GM23338 (cell line): Measurements from ENCODE around the gene SLC35F1. TPM values are rescaled to one million over a fixed set of nuclear protein-coding genes. Genes with fewer than 3 reads are reported as not detected.

ENCODE experiments used
- ATAC-seq: fragments of 200-7000 bp; cut with Tn5 transposase; 3 replicates; pipeline ENCODE4 v1.9.1; 2020
- DNase-seq: peaks from one replicate; pipeline ENCODE4 v3.0.0-alpha.2; 2015; ENCODE audit warnings: low spot score
- H2AFZ ChIP-seq: fragments of 200-600 bp; sonication (generic); 2 replicates; pipeline ENCODE4 v1.8.0; 2016; ENCODE audit warnings: antibody characterized with exemption, mild to moderate bottlenecking, moderate library complexity
- H3F3A ChIP-seq: fragments of 200-600 bp; sonication (generic); replicated peaks from 2 replicates; pipeline ENCODE4 v1.8.0; 2017; ENCODE audit warnings: antibody characterized with exemption, mixed run types, low read depth
- H3K27ac ChIP-seq: fragments of 200-600 bp; sonication (generic); 2 replicates; pipeline ENCODE4 v1.6.1; 2016; ENCODE audit warnings: low read depth
- H3K27me3 ChIP-seq: fragments of 200-600 bp; sonication (generic); 2 replicates; pipeline ENCODE4 v1.8.0; 2016; ENCODE audit warnings: mild to moderate bottlenecking, mixed run types, moderate library complexity; ENCODE audit not compliant: insufficient read depth
- H3K36me3 ChIP-seq: fragments of 200-600 bp; sonication (generic); 2 replicates; pipeline ENCODE4 v1.8.0; 2016; ENCODE audit warnings: mild to moderate bottlenecking; ENCODE audit not compliant: insufficient read depth
- H3K4me1 ChIP-seq: fragments of 200-600 bp; sonication (generic); 2 replicates; pipeline ENCODE4 v1.8.0; 2016; ENCODE audit warnings: mild to moderate bottlenecking, moderate library complexity; ENCODE audit not compliant: insufficient read depth
- H3K4me2 ChIP-seq: fragments of 200-600 bp; sonication (generic); 2 replicates; pipeline ENCODE4 v1.7.1; 2017; ENCODE audit warnings: mixed run types
- H3K4me3 ChIP-seq: fragments of 200-600 bp; sonication (generic); 2 replicates; pipeline ENCODE4 v1.6.1; 2016; ENCODE audit warnings: mixed run types
- H3K79me2 ChIP-seq: fragments of 200-600 bp; sonication (generic); replicated peaks from 2 replicates; pipeline ENCODE4 v1.8.0; 2017; ENCODE audit warnings: mild to moderate bottlenecking; ENCODE audit not compliant: insufficient read depth
- H3K9me2 ChIP-seq: fragments of 200-600 bp; sonication (generic); 2 replicates; pipeline ENCODE4 v1.8.0; 2017; ENCODE audit not compliant: insufficient read depth
- H4K20me1 ChIP-seq: fragments of 200-600 bp; sonication (generic); replicated peaks from 2 replicates; pipeline ENCODE4 v1.8.0; 2017; ENCODE audit warnings: mild to moderate bottlenecking; ENCODE audit not compliant: insufficient read depth
- H3K27ac Mint-ChIP-seq: 2 replicates; pipeline ENCODE4 v1.8.0; 2020; ENCODE audit warnings: inconsistent platforms, mild to moderate bottlenecking, moderate library complexity, mixed read lengths
- H3K27me3 Mint-ChIP-seq: 3 replicates; pipeline ENCODE4 v1.8.0; 2022; ENCODE audit warnings: low read depth, mild to moderate bottlenecking, moderate library complexity, mixed read lengths, inconsistent platforms; ENCODE audit not compliant: insufficient read depth, poor library complexity
- H3K36me3 Mint-ChIP-seq: 3 replicates; pipeline ENCODE4 v1.8.0; 2021; ENCODE audit warnings: low read depth, mild to moderate bottlenecking, inconsistent platforms, moderate library complexity, mixed read lengths
- H3K4me1 Mint-ChIP-seq: 3 replicates; pipeline ENCODE4 v1.8.0; 2020; ENCODE audit warnings: mild to moderate bottlenecking, inconsistent platforms, mixed read lengths
- H3K4me3 Mint-ChIP-seq: 3 replicates; pipeline ENCODE4 v1.8.0; 2021; ENCODE audit warnings: moderate library complexity, mild to moderate bottlenecking, inconsistent platforms, mixed read lengths
- H3K9me3 Mint-ChIP-seq: 3 replicates; pipeline ENCODE4 v1.8.0; 2020; ENCODE audit warnings: moderate library complexity, mild to moderate bottlenecking, inconsistent platforms, mixed read lengths
- CREB1 ChIP-seq: fragments of 250-450 bp; sonication (Bioruptor Pico); IDR thresholded peaks from 2 replicates; pipeline ENCODE4 v1.5.0; 2020; ENCODE audit warnings: low read depth, mild to moderate bottlenecking, moderate library complexity
- CTCF ChIP-seq, 2 experiments: fragments of 200-600 bp in 1 of 2; sonication (generic) in 1 of 2; conservative IDR thresholded peaks; 2 replicates each; pipeline versions ENCODE4 v1.5.1 to v1.6.1; 2016 to 2017; ENCODE audit warnings: antibody characterized with exemption in 2 of 2, low read depth in 2 of 2, mild to moderate bottlenecking in 2 of 2, moderate library complexity in 1 of 2
- ETS1 ChIP-seq: IDR thresholded peaks from 2 replicates; pipeline ENCODE4 v1.6.1; 2016; ENCODE audit warnings: antibody characterized with exemption
- EZH2 ChIP-seq: fragments of 200-600 bp; sonication (generic); IDR thresholded peaks from one replicate; pipeline ENCODE4 v1.8.0; 2017; ENCODE audit warnings: antibody characterized with exemption, mild to moderate bottlenecking, low read depth; ENCODE audit not compliant: unreplicated experiment
- JUNB ChIP-seq: IDR thresholded peaks from one replicate; pipeline ENCODE4 v1.6.1; 2016; ENCODE audit warnings: antibody characterized with exemption; ENCODE audit not compliant: unreplicated experiment
- POLR2AphosphoS5 ChIP-seq: IDR thresholded peaks from 2 replicates; pipeline ENCODE4 v1.6.1; 2016; ENCODE audit warnings: antibody characterized with exemption, low read depth
- REST ChIP-seq: IDR thresholded peaks from one replicate; pipeline ENCODE4 v1.6.1; 2018; ENCODE audit warnings: antibody characterized with exemption; ENCODE audit not compliant: unreplicated experiment
- STAT1 ChIP-seq: IDR thresholded peaks from one replicate; pipeline ENCODE4 v1.6.1; 2016; ENCODE audit warnings: antibody characterized with exemption; ENCODE audit not compliant: unreplicated experiment
- ZNF331 ChIP-seq: fragments of 250-450 bp; sonication (Bioruptor Pico); IDR thresholded peaks from 2 replicates; pipeline ENCODE4 v1.5.0; 2020; ENCODE audit warnings: low read depth, mild to moderate bottlenecking, moderate library complexity
- ZNF462 ChIP-seq: fragments of 250-450 bp; sonication (Bioruptor Pico); IDR thresholded peaks from 2 replicates; pipeline ENCODE4 v1.5.0; 2020; ENCODE audit warnings: mild to moderate bottlenecking, moderate library complexity
- polyA plus RNA-seq: library from polyadenylated mRNA; unstranded; fragments of >200 nt; fragmentation: Nextera tagmentation; extraction: Ambion mirVana; gene quantifications from 2 replicates; pipeline ENCODE4 v1.2.1, GENCODE V29; 2016
- total RNA-seq: library from RNA; depleted of rRNA; stranded (reverse); fragments of >200 nt; shearing (Covaris generic); gene quantifications from 2 replicates; pipeline ENCODE4 v1.2.3, GENCODE V29; 2014

Gene SLC35F1
- total and polyA plus RNA-seq, 2 experiments from 2014 or later, result 3.0 to 10.3 TPM

GRCh38 chr6:117986396-117986795 is 79.3 kb downstream of the SLC35F1 start:
- Mint-ChIP-seq H3K4me1 (peaks cover 10% of the 10 kb centered on the region; the same call in 2 of the 3 replicates), H3K27ac (no peak overlapping the region), H3K9me3 (no peaks in the 10 kb centered on the region), H3K27me3 (no peaks in the 10 kb centered on the region), H3K4me3 (no peak overlapping the region), H3K36me3 (no peaks in the 10 kb centered on the region)
- H3K4me1 ChIP-seq, result no peaks in the 10 kb centered on the region
- no peak overlapping the region for H2AFZ ChIP-seq
- H3K27me3 ChIP-seq, result no peaks in the 10 kb centered on the region
- H3F3A ChIP-seq, result no peaks in the 10 kb centered on the region
- H4K20me1 ChIP-seq, result no peaks in the 10 kb centered on the region
- DNase-seq, result no peak
- ATAC-seq, result no peak
- H3K36me3 ChIP-seq, result no peaks in the 10 kb centered on the region
- H3K9me2 ChIP-seq, result no peaks in the 10 kb centered on the region
- no peaks in the 10 kb centered on the region for H3K79me2 ChIP-seq
- H3K27ac ChIP-seq, result no peak overlapping the region
- H3K4me2 ChIP-seq, result no peak overlapping the region
- H3K4me3 ChIP-seq, result no peak overlapping the region
- no peak for TF ChIP-seq JUNB

GRCh38 chr6:117989086-117989485 is 82.0 kb downstream of the SLC35F1 start:
- H3K27me3 Mint-ChIP-seq, result no peaks in the 10 kb centered on the region
- H3K4me3 Mint-ChIP-seq, result no peak overlapping the region
- H3K27ac Mint-ChIP-seq, result no peak overlapping the region
- H3K4me1 Mint-ChIP-seq, result peaks cover 11% of the 10 kb centered on the region; the same call in 2 of the 3 replicates
- Histone ChIP-seq H3F3A (no peaks in the 10 kb centered on the region), H3K9me2 (no peaks in the 10 kb centered on the region), H4K20me1 (no peaks in the 10 kb centered on the region), H3K4me1 (no peaks in the 10 kb centered on the region), H3K79me2 (no peaks in the 10 kb centered on the region), H3K4me3 (no peak overlapping the region), H3K27ac (no peak overlapping the region), H3K36me3 (no peaks in the 10 kb centered on the region), H3K27me3 (no peaks in the 10 kb centered on the region), H2AFZ (no peak overlapping the region), H3K4me2 (no peak overlapping the region)
- H3K9me3 Mint-ChIP-seq, result no peaks in the 10 kb centered on the region
- DNase-seq, result no peak
- no peaks in the 10 kb centered on the region for H3K36me3 Mint-ChIP-seq
- ATAC-seq, result no peak
- TF ChIP-seq ZNF331 (no peak), ZNF462 (no peak), JUNB (no peak), ETS1 (no peak), POLR2AphosphoS5 (no peak), REST (no peak), EZH2 (no peak), STAT1 (no peak), CREB1 (CRISPR knock-in tag) (no peak), CTCF (conservative IDR thresholded peaks at IDR 0.05; ENCODE audit: low read depth in 2 of 2) (no peak)
